Epithelial cell of esophagus (primary cell): Measurements from ENCODE around the gene VOPP1.

Experiments used
- DNase-seq: peaks from one replicate; pipeline ENCODE4 v3.0.0; 2010; ENCODE audit warnings: low read depth
- H3K4me3 ChIP-seq: 2 replicates; pipeline ENCODE4 v1.5.1; 2011; ENCODE audit warnings: mild to moderate bottlenecking, low read length, control low read depth
- TF ChIP-seq, protein P1 (sequence below): IDR thresholded peaks from 2 replicates; pipeline ENCODE4 v1.5.1; 2011; ENCODE audit warnings: low read depth, mild to moderate bottlenecking, low read length, control low read depth, inconsistent platforms; ENCODE audit not compliant: insufficient read depth; ENCODE audit errors: missing control alignments

Gene VOPP1

DNA sequence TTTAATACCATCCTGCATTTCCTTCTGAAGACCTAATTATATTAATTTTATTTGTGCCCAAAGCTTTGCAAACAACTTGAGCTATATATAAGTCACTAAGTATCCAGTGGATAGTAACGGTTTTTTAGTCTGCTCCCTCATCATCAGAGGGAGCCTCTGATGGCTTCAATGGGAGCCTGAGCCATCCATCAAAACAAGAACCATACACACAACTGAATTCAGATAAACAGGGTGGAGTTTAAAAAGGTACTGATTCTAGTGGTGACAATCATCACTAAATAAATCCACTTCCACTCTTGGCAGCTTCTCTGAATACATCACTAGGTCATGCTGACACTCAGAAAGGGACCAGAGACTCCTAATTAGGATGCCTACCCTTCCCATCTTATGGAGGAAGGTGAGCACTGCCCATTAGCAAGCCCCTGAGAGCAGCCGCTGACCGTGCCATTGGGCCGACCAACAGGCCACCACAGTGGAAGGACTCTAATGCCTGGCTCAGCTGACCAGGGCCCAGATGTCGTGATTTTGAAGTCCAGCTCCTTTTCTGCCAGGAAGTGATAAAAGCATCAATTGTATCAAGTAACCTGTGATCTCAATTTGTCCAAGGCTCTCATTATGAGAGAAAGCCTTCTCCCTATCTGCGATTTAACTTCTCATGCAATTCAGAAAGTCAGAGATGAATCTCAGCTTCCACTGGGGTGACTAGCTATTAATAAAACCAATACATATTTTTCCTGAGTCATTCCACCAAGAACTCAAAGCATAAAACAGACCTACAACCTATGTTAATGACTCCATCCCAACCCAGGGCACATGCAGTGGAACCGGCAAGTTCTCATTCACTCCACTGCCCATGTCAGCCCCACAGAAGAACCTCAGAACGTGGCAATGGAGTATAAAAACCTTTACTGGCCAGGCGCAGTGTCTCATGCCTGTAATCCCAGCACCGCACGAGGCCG, 13.1 kb downstream of the VOPP1 start:
- no peak for DNase-seq
- no peak overlapping the region for H3K4me3 ChIP-seq
- TF ChIP-seq, protein P1, sequence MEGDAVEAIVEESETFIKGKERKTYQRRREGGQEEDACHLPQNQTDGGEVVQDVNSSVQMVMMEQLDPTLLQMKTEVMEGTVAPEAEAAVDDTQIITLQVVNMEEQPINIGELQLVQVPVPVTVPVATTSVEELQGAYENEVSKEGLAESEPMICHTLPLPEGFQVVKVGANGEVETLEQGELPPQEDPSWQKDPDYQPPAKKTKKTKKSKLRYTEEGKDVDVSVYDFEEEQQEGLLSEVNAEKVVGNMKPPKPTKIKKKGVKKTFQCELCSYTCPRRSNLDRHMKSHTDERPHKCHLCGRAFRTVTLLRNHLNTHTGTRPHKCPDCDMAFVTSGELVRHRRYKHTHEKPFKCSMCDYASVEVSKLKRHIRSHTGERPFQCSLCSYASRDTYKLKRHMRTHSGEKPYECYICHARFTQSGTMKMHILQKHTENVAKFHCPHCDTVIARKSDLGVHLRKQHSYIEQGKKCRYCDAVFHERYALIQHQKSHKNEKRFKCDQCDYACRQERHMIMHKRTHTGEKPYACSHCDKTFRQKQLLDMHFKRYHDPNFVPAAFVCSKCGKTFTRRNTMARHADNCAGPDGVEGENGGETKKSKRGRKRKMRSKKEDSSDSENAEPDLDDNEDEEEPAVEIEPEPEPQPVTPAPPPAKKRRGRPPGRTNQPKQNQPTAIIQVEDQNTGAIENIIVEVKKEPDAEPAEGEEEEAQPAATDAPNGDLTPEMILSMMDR: no peak

DNA sequence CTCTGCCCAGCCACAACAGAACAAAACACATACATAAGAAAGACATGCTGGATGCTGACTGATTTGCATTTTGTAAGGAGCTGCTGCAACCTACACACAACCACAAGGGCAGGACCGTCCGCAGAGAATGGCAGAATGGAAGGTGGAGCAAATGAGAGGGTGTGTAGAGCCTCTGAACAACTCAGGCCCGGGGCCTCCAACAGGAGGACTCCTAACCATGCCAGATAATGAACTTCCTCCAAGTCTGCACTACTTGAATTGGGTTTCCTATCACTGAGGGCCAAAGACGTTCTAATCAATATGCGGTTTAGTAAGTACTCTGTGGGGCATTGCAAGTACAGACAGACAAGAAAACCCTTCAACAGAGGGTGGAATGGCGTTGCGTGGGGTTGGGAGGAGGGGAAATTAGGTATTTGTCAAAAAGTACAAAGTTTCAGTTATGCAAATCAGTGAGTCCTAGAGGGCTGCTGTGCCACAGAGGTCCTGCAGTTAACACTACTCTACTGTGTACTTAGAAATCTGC, 14.6 kb downstream of the VOPP1 start:
- DNase-seq: no peak
- H3K4me3 ChIP-seq: no peak overlapping the region
- TF ChIP-seq, protein P1: no peak

DNA sequence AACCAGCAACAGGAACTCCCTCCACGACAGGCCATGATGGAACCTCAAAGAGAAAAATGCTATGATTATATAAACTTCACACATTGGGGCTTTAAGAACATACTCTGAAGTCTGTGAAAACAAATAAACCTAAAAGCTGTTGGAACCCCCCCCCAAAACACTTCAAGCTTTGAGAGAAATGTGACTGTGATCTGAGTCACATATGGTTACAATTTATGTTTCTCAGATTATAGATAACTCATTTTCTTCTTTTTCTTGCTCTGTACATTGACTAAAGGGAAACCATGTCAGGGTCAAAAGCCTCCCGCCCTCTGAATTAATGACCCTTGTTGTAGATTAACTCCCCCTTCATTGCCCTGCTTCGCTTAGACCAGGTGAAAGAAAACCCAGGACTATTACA, 15.8 kb downstream of the VOPP1 start:
- TF ChIP-seq, protein P1: no peak

DNA sequence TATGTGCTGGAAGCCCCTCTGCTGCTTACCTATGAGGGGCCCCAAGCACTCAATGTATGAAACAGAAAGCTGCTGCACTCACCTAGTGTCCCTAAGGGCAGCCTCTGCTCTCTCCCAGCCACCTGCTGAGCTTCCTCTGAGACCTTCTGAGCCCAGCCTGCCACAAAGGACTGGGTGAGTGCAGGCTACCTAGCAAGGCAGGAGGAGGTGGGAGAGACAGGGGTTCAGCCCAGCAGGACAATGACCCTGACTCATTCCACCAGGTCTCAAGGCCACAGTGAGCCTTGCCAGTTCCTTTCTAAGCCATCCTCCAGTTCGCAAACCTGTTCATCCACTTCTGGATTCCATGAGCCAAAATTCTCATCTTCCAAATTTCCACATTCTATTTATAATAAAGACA, 16.3 kb downstream of the VOPP1 start:
- DNase-seq: peak; percentile 13
- H3K4me3 ChIP-seq: no peak overlapping the region
- TF ChIP-seq, protein P1: no peak

More for the DNA sequence above, 15.8 kb downstream of the VOPP1 start:
- no peak overlapping the region for H3K4me3 ChIP-seq
- no peak for DNase-seq

DNA sequence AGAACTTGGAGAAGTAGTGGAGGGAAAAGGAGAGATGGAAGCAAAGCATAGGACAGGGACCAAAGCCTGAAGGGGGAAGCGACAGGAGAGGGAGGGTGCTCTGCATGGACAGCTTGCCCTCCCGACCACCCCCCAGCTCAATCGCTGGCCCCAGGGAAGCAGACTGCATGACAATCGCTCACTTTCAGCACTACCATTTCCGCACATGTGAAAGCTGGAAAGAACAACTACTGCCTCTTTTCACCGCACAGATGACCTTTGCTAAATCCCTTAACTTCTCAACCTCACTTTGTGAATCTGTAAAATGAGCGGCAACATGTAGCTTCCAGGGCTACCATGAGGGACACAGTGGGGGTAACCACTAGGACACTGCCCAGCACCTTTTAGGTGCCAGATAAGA, 17.1 kb downstream of the VOPP1 start:
- TF ChIP-seq, protein P1: no peak
- DNase-seq: no peak

DNA sequence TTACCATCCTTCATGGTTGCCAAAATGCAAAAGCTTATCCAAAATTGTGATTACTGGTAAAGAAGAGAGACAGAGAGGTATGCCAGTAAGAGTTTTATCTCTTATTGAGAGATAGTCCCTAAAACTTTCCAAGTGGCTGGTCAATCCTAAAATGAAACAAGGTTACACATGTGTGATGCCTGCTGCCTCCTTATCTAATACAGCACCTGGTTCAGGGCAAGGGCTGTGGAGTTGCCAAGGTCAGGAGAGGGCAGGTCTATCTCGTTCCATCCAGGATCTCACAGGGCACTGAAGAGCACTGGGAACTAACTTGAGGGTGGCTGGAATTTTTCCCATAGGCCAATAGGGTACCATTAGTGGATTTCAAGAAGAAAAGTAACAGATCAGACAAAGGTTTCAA, 18.3 kb downstream of the VOPP1 start:
- H3K4me3 ChIP-seq: no peak overlapping the region
- TF ChIP-seq, protein P1: no peak
- no peak for DNase-seq

More for the DNA sequence above, 17.1 kb downstream of the VOPP1 start:
- H3K4me3 ChIP-seq: no peak overlapping the region

DNA sequence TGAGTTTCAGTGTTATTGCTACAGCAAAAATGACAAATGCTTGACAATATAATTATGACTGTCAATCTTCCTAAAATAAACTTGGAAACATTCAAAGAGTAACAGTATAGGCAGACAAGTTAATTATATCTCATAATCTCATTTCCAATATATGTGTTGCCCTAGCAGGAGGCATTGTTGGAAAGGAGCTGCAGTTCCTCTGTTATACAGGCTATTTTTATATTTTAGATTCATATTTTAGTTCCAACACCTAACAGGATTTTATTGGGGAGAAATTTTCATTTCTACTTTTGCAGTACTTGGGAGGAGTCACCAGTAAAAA, 19.3 kb downstream of the VOPP1 start:
- DNase-seq: no peak
- no peak overlapping the region for H3K4me3 ChIP-seq
- TF ChIP-seq, protein P1: no peak
